A549 (cell line): Measurements from ENCODE around the gene CELSR1. TPM values are rescaled to one million over a fixed set of nuclear protein-coding genes. Genes with fewer than 3 reads are reported as not detected.

ENCODE experiments used
- ATAC-seq, 2 experiments: fragments of 200-7000 bp in 1 of 2; fragments of >200 bp in 1 of 2; cut with Nextera tagmentation in 1 of 2; cut with Tn5 transposase in 1 of 2; 3 replicates each; pipeline versions ENCODE4 v1.8.0 to v1.9.1; 2018 to 2020; ENCODE audit warnings: mild to moderate bottlenecking in 1 of 2, moderate library complexity in 1 of 2
- CTCF ChIA-PET: fragments of 300-600 bp; sonication (Branson Sonifier 250); formaldehyde crosslinking; extraction: SDS; loops from one replicate; lab custom pipeline; 2021; ENCODE audit warnings: antibody characterized with exemption, inconsistent platforms; lab: Yijun Ruan, JAX
- POLR2A ChIA-PET: fragments of 350-600 bp; formaldehyde crosslinking; extraction: SDS; loops from one replicate; lab custom pipeline; 2021; ENCODE audit warnings: antibody characterized with exemption, inconsistent platforms; lab: Yijun Ruan, JAX
- DNase-seq, 2 experiments: peaks; one replicate each; pipeline versions ENCODE4 v3.0.0 to v3.0.0-alpha.2; 2011 to 2016; ENCODE audit warnings: low read depth in 1 of 2, low spot score in 1 of 2
- FAIRE-seq: peaks from 2 replicates; lab custom pipeline; 2011; peaks lifted over from hg19 to GRCh38; lab: Jason Lieb, UNC
- H3K27ac ChIP-seq, 2 experiments: fragments of >200 bp; sonication (Bioruptor Twin); formaldehyde crosslinking; 3 replicates each; pipeline ENCODE4 v1.5.1; 2016 to 2017
- H3K4me1 ChIP-seq: fragments of >200 bp; sonication (Bioruptor Twin); formaldehyde crosslinking; 3 replicates; pipeline ENCODE4 v1.6.1; 2016
- H3K4me2 ChIP-seq: fragments of >200 bp; sonication (Bioruptor Twin); formaldehyde crosslinking; 3 replicates; pipeline ENCODE4 v1.6.1; 2016
- H3K4me3 ChIP-seq: fragments of >200 bp; sonication (Bioruptor Twin); formaldehyde crosslinking; 3 replicates; pipeline ENCODE4 v1.5.1; 2016
- H3K9me3 ChIP-seq: fragments of >200 bp; sonication (Bioruptor Twin); formaldehyde crosslinking; 3 replicates; pipeline ENCODE4 v1.6.1; 2016
- CEBPB ChIP-seq, 2 experiments: fragments of >200 bp in 1 of 2; sonication (Bioruptor Twin) in 1 of 2; formaldehyde crosslinking in 1 of 2; IDR thresholded peaks; 2 replicates each; pipeline ENCODE4 v1.6.1; 2012 to 2016
- CHD4 ChIP-seq: fragments of 200-600 bp; sonication (generic); IDR thresholded peaks from 2 replicates; pipeline ENCODE4 v1.6.1; 2016; ENCODE audit warnings: antibody characterized with exemption, mild to moderate bottlenecking, borderline replicate concordance
- EHMT2 ChIP-seq: fragments of 200-600 bp; sonication (generic); IDR thresholded peaks from 2 replicates; pipeline ENCODE4 v1.6.1; 2016; ENCODE audit warnings: antibody characterized with exemption, low read depth, mild to moderate bottlenecking, moderate library complexity
- GATA3 ChIP-seq: IDR thresholded peaks from 2 replicates; pipeline ENCODE4 v1.6.1; 2012; ENCODE audit warnings: borderline replicate concordance
- JUN ChIP-seq, 2 experiments: fragments of >200 bp; sonication (Bioruptor Twin); formaldehyde crosslinking; IDR thresholded peaks; 2 replicates in 1 of 2; 3 replicates in 1 of 2; pipeline ENCODE4 v1.6.1; 2016 to 2017
- KDM1A ChIP-seq: fragments of 200-600 bp; sonication (generic); IDR thresholded peaks from 2 replicates; pipeline ENCODE4 v1.6.1; 2016; ENCODE audit warnings: low read depth, mild to moderate bottlenecking
- POLR2A ChIP-seq: IDR thresholded peaks from 2 replicates; pipeline ENCODE4 v1.6.1; 2012; ENCODE audit warnings: mild to moderate bottlenecking, low read length
- RNF2 ChIP-seq: fragments of 200-600 bp; sonication (generic); IDR thresholded peaks from 2 replicates; pipeline ENCODE4 v1.6.1; 2016; ENCODE audit warnings: low read depth, mild to moderate bottlenecking, antibody characterized with exemption, moderate library complexity, borderline replicate concordance
- TFCP2L1 ChIP-seq: fragments of 250-450 bp; sonication (Bioruptor Pico); IDR thresholded peaks from 2 replicates; pipeline ENCODE4 v1.5.0; 2021; ENCODE audit warnings: mild to moderate bottlenecking
- whole genome bisulfite sequencing: methylation state at CpG from one replicate; pipeline ENCODE4 v1.1.6; 2017; ENCODE audit errors: missing lambda C conversion rate; 5-methylcytosine and 5-hydroxymethylcytosine counted together
- polyA plus RNA-seq, 4 experiments: library from polyadenylated mRNA; depleted of rRNA in 3 of 4; stranded (reverse); fragments of >200 nt; fragmentation: RNase III in 1 of 4; extraction: RNeasy Plus Mini Kit Qiagen cat#74134 plus additional on column Dnase treatment in 1 of 4; gene quantifications; 2 replicates in 3 of 4; 3 replicates in 1 of 4; pipeline ENCODE4 v1.2.3, GENCODE V29; 2011 to 2017
- TF ChIP-seq, protein P1 (sequence below): fragments of 250-450 bp; sonication (Bioruptor Pico); IDR thresholded peaks from 2 replicates; pipeline ENCODE4 v1.5.0; 2021; ENCODE audit warnings: mild to moderate bottlenecking, moderate library complexity, borderline replicate concordance
- TF ChIP-seq, protein P2 (sequence below): fragments of 200-600 bp; sonication (generic); IDR thresholded peaks from 2 replicates; pipeline ENCODE4 v1.6.1; 2016; ENCODE audit warnings: antibody characterized with exemption, mild to moderate bottlenecking, moderate library complexity
- TF ChIP-seq, protein P3 (sequence below): fragments of >200 bp; sonication (Bioruptor Twin); formaldehyde crosslinking; IDR thresholded peaks from 3 replicates; pipeline ENCODE4 v1.5.1; 2016

Gene CELSR1
- polyA plus RNA-seq, 2 of the 4 experiments (the other 2 are of a cell fraction), result 15.3 to 31.8 TPM

DNA sequence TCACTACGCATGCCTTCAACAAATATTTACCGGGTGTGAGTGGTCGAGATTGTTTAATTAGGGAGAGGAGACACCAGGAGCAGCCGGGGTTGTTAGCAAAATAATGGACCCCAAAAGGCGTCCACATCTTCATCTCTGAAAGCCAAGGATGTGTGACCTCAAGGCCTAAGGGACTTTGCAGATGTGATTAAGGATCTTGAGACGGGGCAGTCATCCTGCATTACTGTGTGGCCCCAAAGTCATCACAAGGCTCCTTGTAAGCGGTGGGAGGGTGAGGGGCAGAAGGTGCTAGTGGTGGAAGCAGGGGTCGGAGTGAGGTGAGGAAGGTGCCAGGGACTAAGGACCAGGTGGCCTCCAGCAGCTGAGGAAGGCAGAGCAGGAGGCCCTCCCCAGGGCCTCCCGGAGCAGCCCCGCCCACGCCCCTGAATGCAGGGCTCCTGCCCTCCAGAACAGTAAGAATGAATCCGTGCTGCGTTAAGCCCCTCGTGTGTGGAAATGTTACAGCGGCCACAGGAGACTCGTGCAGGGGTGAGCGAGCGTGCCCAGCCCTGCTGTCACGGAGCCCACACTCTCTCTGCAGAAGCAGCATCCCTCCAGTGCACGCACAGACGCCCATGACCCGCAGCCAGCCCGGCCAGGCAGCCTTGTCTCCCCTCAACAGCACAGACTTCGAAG is 83.5 kb downstream of the CELSR1 start (continued):
- TF ChIP-seq, protein P1, sequence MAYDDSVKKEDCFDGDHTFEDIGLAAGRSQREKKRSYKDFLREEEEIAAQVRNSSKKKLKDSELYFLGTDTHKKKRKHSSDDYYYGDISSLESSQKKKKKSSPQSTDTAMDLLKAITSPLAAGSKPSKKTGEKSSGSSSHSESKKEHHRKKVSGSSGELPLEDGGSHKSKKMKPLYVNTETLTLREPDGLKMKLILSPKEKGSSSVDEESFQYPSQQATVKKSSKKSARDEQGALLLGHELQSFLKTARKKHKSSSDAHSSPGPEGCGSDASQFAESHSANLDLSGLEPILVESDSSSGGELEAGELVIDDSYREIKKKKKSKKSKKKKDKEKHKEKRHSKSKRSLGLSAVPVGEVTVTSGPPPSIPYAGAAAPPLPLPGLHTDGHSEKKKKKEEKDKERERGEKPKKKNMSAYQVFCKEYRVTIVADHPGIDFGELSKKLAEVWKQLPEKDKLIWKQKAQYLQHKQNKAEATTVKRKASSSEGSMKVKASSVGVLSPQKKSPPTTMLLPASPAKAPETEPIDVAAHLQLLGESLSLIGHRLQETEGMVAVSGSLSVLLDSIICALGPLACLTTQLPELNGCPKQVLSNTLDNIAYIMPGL (CRISPR knock-in tag), result no peak
- TF ChIP-seq, all 56 proteins: peak for 0

DNA sequence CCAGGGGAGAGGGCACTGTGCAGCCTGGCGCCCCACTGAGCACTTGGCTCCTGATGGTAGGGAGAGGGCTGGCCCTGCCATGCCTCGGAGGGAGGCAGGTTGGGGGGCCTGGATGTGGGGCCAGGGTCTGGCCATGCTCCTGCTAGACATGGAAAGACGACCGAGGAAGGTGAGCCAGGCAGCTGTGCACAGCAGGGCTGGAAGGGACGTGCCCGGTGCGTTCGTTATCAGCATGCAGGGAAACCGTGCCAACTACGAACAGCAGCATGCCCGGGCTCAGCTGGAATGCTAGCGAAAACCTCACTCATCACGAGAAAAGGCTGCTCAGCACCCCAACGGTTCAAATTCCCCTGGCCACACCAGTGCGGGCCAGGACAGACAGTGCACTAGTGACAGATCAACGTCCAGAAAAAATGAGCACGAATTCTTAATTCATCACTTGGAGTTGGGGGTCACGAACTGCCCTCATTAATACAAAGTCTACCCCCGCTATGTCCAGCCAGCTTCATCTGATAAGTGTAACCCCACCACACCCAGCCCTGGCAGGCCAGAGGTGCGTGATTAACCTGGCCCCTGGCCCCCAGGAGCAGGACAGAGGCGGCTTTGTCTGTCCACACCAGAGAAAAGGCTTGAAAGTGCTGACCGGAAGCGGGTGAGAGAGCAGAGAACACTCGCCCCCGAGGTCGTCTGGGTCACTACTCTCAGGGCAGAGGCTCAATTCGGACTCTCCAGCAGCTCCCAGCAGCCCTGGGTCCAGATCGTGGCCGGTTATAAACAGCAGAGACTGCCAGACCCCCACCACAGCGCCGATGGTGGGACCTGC is 84.2 kb downstream of the CELSR1 start:
- TF ChIP-seq JUN (IDR thresholded peaks at IDR 0.05), result no peak
- TF ChIP-seq EHMT2, result no peak
- TF ChIP-seq, protein P2, sequence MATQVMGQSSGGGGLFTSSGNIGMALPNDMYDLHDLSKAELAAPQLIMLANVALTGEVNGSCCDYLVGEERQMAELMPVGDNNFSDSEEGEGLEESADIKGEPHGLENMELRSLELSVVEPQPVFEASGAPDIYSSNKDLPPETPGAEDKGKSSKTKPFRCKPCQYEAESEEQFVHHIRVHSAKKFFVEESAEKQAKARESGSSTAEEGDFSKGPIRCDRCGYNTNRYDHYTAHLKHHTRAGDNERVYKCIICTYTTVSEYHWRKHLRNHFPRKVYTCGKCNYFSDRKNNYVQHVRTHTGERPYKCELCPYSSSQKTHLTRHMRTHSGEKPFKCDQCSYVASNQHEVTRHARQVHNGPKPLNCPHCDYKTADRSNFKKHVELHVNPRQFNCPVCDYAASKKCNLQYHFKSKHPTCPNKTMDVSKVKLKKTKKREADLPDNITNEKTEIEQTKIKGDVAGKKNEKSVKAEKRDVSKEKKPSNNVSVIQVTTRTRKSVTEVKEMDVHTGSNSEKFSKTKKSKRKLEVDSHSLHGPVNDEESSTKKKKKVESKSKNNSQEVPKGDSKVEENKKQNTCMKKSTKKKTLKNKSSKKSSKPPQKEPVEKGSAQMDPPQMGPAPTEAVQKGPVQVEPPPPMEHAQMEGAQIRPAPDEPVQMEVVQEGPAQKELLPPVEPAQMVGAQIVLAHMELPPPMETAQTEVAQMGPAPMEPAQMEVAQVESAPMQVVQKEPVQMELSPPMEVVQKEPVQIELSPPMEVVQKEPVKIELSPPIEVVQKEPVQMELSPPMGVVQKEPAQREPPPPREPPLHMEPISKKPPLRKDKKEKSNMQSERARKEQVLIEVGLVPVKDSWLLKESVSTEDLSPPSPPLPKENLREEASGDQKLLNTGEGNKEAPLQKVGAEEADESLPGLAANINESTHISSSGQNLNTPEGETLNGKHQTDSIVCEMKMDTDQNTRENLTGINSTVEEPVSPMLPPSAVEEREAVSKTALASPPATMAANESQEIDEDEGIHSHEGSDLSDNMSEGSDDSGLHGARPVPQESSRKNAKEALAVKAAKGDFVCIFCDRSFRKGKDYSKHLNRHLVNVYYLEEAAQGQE, result no peak
- TF ChIP-seq, protein P3, sequence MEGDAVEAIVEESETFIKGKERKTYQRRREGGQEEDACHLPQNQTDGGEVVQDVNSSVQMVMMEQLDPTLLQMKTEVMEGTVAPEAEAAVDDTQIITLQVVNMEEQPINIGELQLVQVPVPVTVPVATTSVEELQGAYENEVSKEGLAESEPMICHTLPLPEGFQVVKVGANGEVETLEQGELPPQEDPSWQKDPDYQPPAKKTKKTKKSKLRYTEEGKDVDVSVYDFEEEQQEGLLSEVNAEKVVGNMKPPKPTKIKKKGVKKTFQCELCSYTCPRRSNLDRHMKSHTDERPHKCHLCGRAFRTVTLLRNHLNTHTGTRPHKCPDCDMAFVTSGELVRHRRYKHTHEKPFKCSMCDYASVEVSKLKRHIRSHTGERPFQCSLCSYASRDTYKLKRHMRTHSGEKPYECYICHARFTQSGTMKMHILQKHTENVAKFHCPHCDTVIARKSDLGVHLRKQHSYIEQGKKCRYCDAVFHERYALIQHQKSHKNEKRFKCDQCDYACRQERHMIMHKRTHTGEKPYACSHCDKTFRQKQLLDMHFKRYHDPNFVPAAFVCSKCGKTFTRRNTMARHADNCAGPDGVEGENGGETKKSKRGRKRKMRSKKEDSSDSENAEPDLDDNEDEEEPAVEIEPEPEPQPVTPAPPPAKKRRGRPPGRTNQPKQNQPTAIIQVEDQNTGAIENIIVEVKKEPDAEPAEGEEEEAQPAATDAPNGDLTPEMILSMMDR, result no peak
- no peak for TF ChIP-seq CEBPB (IDR thresholded peaks at IDR 0.05)
- TF ChIP-seq TFCP2L1, result no peak
- TF ChIP-seq, protein P1 (CRISPR knock-in tag), result no peak
- TF ChIP-seq KDM1A, result no peak
- no peak for TF ChIP-seq CHD4
- TF ChIP-seq GATA3, result no peak
- TF ChIP-seq RNF2, result no peak
- no peak for TF ChIP-seq POLR2A
- TF ChIP-seq, all 56 proteins: peak for 0
- no peak for FAIRE-seq
- CTCF ChIA-PET, result interaction anchor here (1.3 kb wide), 1 partner anchor 89 kb away, joined by 6 read pairs; no protein-coding TSS in a partner anchor
- H3K4me1 ChIP-seq, result peaks cover 30% of the 10 kb centered on the region
- no peak for DNase-seq
- H3K4me2 ChIP-seq, result no peak overlapping the region
- 95% methylated on average over 22 of the region's 31 CpGs for WGBS
- POLR2A ChIA-PET, result no interaction called here
- no peak for ATAC-seq
- H3K9me3 ChIP-seq, result no peaks in the 10 kb centered on the region
- peak overlapping the region in 1 of 2 experiments; percentile 3; a peak in 2 of 6 replicates for H3K27ac ChIP-seq
- H3K4me3 ChIP-seq, result no peak overlapping the region
